Gastrocnemius medialis (tissue), 4 donors: Measurements from ENCODE around the gene HDAC4.

Experiments
- POLR2A ChIP-seq, 2 donors: fragments of 450-650 bp; IDR thresholded peaks; one replicate each; pipeline ENCODE4 v1.6.1; 2017; ENCODE audit warnings: antibody characterized with exemption in 2 of 2, mild to moderate bottlenecking in 2 of 2, moderate library complexity in 2 of 2
- TF ChIP-seq, protein P1 (sequence below), 5 experiments: fragments of 450-650 bp in 3 of 5; fragments of 200-600 bp in 2 of 5; sonication (generic) in 2 of 5; IDR thresholded peaks in 4 of 5; conservative IDR thresholded peaks in 1 of 5; 1 replicate in 4 of 5; 2 replicates in 1 of 5; pipeline ENCODE4 v1.5.1; 2016 to 2019; ENCODE audit warnings: antibody characterized with exemption in 5 of 5, mild to moderate bottlenecking in 3 of 5, moderate library complexity in 3 of 5

- TF ChIP-seq, protein P1, sequence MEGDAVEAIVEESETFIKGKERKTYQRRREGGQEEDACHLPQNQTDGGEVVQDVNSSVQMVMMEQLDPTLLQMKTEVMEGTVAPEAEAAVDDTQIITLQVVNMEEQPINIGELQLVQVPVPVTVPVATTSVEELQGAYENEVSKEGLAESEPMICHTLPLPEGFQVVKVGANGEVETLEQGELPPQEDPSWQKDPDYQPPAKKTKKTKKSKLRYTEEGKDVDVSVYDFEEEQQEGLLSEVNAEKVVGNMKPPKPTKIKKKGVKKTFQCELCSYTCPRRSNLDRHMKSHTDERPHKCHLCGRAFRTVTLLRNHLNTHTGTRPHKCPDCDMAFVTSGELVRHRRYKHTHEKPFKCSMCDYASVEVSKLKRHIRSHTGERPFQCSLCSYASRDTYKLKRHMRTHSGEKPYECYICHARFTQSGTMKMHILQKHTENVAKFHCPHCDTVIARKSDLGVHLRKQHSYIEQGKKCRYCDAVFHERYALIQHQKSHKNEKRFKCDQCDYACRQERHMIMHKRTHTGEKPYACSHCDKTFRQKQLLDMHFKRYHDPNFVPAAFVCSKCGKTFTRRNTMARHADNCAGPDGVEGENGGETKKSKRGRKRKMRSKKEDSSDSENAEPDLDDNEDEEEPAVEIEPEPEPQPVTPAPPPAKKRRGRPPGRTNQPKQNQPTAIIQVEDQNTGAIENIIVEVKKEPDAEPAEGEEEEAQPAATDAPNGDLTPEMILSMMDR (IDR thresholded peaks at IDR 0.05 in 4 of 5, conservative IDR thresholded peaks at IDR 0.05 in 1 of 5) = no peak
- no peak for TF ChIP-seq POLR2A (IDR thresholded peaks at IDR 0.05)
Measured at GRCh38 chr2:239105234-239105633, 295.6 kb downstream of the HDAC4 start.
